Stimulated activated CD4-positive, alpha-beta T cell treated with anti-CD3 and anti-CD28 coated beads, Interleukin-15, amount 100 ng/mL, for 24 hours (primary cell): Measurements from ENCODE around the gene CNIH3.

Experiments
- DNase-seq: peaks from one replicate; pipeline ENCODE4 v3.0.0-alpha.2; 2020

The CNIH3 gene

GRCh38 chr1:224616756-224617409 lies 766 bp downstream of the CNIH3 start:
- peak; percentile 23 for DNase-seq

GRCh38 chr1:224617410-224618355 lies 1.6 kb downstream of the CNIH3 start:
- DNase-seq, result no peak

- DNase-seq, result no peak
These were observed 3.1 kb downstream of the CNIH3 start for GRCh38 chr1:224619209-224619608.

GRCh38 chr1:224620105-224620504 lies 4.0 kb downstream of the CNIH3 start:
- no peak for DNase-seq

GRCh38 chr1:224621813-224622682 lies 5.9 kb downstream of the CNIH3 start:
- no peak for DNase-seq

- DNase-seq, result no peak
These were observed 6.7 kb downstream of the CNIH3 start for GRCh38 chr1:224622831-224623230.

- no peak for DNase-seq
These were observed 7.2 kb downstream of the CNIH3 start for GRCh38 chr1:224623310-224623714.

GRCh38 chr1:224623743-224624333 lies 7.7 kb downstream of the CNIH3 start:
- DNase-seq, result peak; percentile 72

- DNase-seq, result no peak
These were observed 8.3 kb downstream of the CNIH3 start for GRCh38 chr1:224624432-224624831.

- no peak for DNase-seq
These were observed 9.9 kb downstream of the CNIH3 start for GRCh38 chr1:224626042-224626441.

GRCh38 chr1:224629965-224630364 lies 13.8 kb downstream of the CNIH3 start:
- no peak for DNase-seq

GRCh38 chr1:224631462-224632115 lies 15.5 kb downstream of the CNIH3 start:
- no peak for DNase-seq

- DNase-seq, result no peak
These were observed 16.3 kb downstream of the CNIH3 start for GRCh38 chr1:224632381-224632871.

- DNase-seq, result no peak
These were observed 16.8 kb downstream of the CNIH3 start for GRCh38 chr1:224632921-224633321.

GRCh38 chr1:224635356-224635755 lies 19.2 kb downstream of the CNIH3 start:
- DNase-seq, result no peak

GRCh38 chr1:224637515-224637914 lies 21.4 kb downstream of the CNIH3 start:
- no peak for DNase-seq

GRCh38 chr1:224637936-224638335 lies 21.8 kb downstream of the CNIH3 start:
- DNase-seq, result no peak

- no peak for DNase-seq
These were observed 23.4 kb downstream of the CNIH3 start for GRCh38 chr1:224639426-224639975.

GRCh38 chr1:224640018-224640417 lies 23.9 kb downstream of the CNIH3 start:
- DNase-seq, result no peak

- no peak for DNase-seq
These were observed 24.5 kb downstream of the CNIH3 start for GRCh38 chr1:224640587-224640986.

- DNase-seq, result no peak
These were observed 24.9 kb downstream of the CNIH3 start for GRCh38 chr1:224641030-224641429.

- DNase-seq, result no peak
These were observed 27.5 kb downstream of the CNIH3 start for GRCh38 chr1:224643653-224644052.
